Activated naive CD4-positive, alpha-beta T cell treated with anti-CD3 and anti-CD28 coated beads for 36 hours (primary cell): ENCODE results near the gene DOK3. TPM values are rescaled to one million over a fixed set of nuclear protein-coding genes. Genes with fewer than 3 reads are reported as not detected.

Source experiments
- CTCF ChIA-PET: fragments of 350-600 bp; sonication (Branson Sonifier 250); formaldehyde crosslinking; loops from one replicate; lab custom pipeline; 2021; ENCODE audit warnings: antibody characterized with exemption; lab: Charles Lee
- DNase-seq: peaks from one replicate; pipeline ENCODE4 v3.0.0-alpha.2; 2020
- H3K27ac Mint-ChIP-seq: one replicate; pipeline ENCODE4 v1.8.0; 2021; ENCODE audit warnings: mild to moderate bottlenecking, mixed read lengths
- H3K27me3 Mint-ChIP-seq: one replicate; pipeline ENCODE4 v1.8.0; 2021; ENCODE audit warnings: low read depth, mixed read lengths
- H3K36me3 Mint-ChIP-seq: one replicate; pipeline ENCODE4 v1.8.0; 2021; ENCODE audit warnings: low read depth, mixed read lengths
- H3K4me1 Mint-ChIP-seq: one replicate; pipeline ENCODE4 v1.8.0; 2021; ENCODE audit warnings: low read depth, mixed read lengths
- H3K4me3 Mint-ChIP-seq: one replicate; pipeline ENCODE4 v1.8.0; 2021; ENCODE audit warnings: mild to moderate bottlenecking, moderate library complexity, mixed read lengths
- H3K9me3 Mint-ChIP-seq: one replicate; pipeline ENCODE4 v1.8.0; 2021; ENCODE audit warnings: mixed read lengths
- intact Hi-C: fragments of 100-400 bp; cut with micrococcal nuclease; formaldehyde crosslinking; loops from one replicate; pipeline ENCODE4 v1.15.1; 2023
- total RNA-seq, 2 experiments: library from RNA; stranded (reverse); gene quantifications; one replicate each; pipeline ENCODE4 v1.2.3, GENCODE V29; 2021

The DOK3 gene
- total RNA-seq, 2 experiments from 2014 or later, result 0.37 to 1.3 TPM

DNA sequence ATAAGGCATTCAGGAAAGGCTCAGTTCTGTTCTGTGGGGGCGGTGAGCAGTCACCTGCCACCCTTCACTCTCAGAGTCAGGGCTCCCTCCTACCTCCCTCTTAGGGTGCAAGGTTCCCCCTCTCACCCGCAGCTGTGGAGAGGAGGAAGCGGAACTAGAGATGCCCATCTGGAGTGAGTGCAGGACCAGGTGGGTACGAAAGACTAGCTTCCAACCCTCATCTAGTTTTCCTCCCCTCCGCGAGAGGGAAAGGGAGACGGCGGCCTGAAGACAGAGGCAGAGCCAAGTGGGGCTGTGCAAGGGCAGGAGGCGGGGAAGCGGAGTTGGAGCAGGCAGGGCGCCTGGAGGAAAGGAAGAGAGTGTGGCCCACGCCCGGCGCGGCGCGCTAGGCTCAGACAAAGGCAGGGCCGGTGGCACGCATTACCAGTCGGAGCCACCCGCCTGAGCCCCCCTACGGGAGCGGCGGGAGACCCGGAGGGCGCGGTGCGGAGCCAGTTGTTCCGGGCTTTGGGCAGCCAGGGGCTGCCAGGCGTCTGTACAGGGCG is 55.7 kb downstream of the DOK3 start:
- Mint-ChIP-seq H3K27ac (peak overlapping the region; percentile 74), H3K27me3 (no peaks in the 10 kb centered on the region), H3K9me3 (no peaks in the 10 kb centered on the region), H3K36me3 (no peaks in the 10 kb centered on the region), H3K4me3 (peak overlapping the region; percentile 75), H3K4me1 (peaks cover 20% of the 10 kb centered on the region)
- intact Hi-C loops, result loop anchor here (1.0 kb wide), 6 partner anchors 9 to 142 kb away; no protein-coding TSS in a partner anchor
- no peak for DNase-seq
- CTCF ChIA-PET, result interaction anchor here (1.1 to 7.1 kb wide), 15 partner anchors 9 to 144 kb away, joined by 3 to 161 read pairs (median 10); partner anchors contain the start of genes F12, GRK6, PFN3 and PRR7

DNA sequence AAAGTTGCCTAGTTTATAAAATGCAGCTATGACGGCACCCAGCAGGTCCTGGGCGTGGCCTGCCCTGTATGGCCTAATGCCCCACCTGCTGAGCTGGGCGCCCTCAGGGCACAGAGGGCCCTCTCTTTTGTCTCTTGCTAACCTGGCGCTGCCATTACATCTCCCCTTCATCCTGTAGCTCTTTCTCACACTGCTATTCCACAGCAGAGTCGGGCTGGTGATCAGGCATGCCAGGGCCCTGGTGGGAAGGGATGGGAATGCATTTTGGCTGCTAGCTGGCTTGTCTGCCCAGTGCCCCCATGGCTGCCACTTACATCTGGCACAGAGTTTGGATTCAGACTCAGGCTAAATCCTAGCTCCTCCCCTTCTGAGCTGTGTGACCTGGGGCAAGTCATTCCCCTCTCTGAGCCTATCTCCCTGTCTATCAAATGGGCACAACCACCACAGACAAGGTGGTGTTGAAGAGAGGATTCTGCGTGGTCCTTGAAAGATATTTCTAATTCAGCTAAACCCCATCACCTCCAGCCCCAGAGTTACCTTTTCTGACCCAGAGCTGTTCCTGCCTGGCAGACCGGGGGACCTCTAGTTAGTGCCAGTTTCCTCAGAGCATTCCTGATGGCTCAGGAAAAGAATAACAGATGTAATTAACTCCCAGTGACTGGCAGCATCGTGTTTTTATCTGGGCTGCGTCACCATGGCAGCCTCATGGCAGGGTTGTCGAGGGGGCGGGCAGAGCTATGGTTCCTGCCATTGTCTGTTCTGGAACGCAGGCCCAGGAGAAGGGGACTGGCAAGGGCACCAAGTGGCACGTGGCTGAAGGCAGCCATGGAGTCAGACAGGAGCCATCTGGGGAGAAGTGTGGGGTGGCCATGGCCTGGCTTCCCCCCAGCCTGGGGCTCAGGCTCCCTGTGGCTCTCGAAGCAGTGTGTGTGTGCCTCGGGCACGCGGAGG is 56.7 kb downstream of the DOK3 start:
- Mint-ChIP-seq H3K36me3 (no peaks in the 10 kb centered on the region), H3K9me3 (no peaks in the 10 kb centered on the region), H3K27me3 (no peaks in the 10 kb centered on the region), H3K4me3 (no peak overlapping the region), H3K27ac (no peak overlapping the region), H3K4me1 (peaks cover 28% of the 10 kb centered on the region)
- intact Hi-C loops, result no loop called here
- CTCF ChIA-PET, result interaction anchor here (1.1 to 7.1 kb wide), 13 partner anchors 8 to 143 kb away, joined by 3 to 161 read pairs (median 6); partner anchors contain the start of genes F12, PFN3 and PRR7
- no peak for DNase-seq

Other genes with a start within 250 kb of the DOK3 start
- gene RAB24, start 206.1 kb downstream of the DOK3 start, total RNA-seq, result 10 to 100 TPM; 10.9 to 13.2 TPM
- 100 to 1,000 TPM; 253 to 254 TPM for gene PRELID1, start 206.0 kb downstream of the DOK3 start, total RNA-seq
- gene MXD3, start 197.9 kb downstream of the DOK3 start, total RNA-seq, result 10 to 100 TPM; 45.0 to 51.7 TPM
- gene LMAN2, start 158.2 kb downstream of the DOK3 start, total RNA-seq, result 10 to 100 TPM; 82.2 to 83.9 TPM
- gene RGS14, start 151.9 kb downstream of the DOK3 start, total RNA-seq, result 10 to 100 TPM; 34.6 to 39.2 TPM
- gene SLC34A1, start 125.4 kb downstream of the DOK3 start, total RNA-seq, result not detected
- not detected for gene PFN3, start 109.2 kb downstream of the DOK3 start, total RNA-seq
- 1 to 10 TPM; 3.2 to 5.4 TPM for gene F12, start 100.3 kb downstream of the DOK3 start, total RNA-seq
- 100 to 1,000 TPM; 117 to 133 TPM for gene GRK6, start 83.2 kb downstream of the DOK3 start, total RNA-seq
- gene PRR7, start 63.0 kb downstream of the DOK3 start, total RNA-seq, result 1 to 10 TPM; 7.4 to 8.2 TPM
- 10 to 100 TPM; 20.8 to 22.4 TPM for gene DBN1, start 36.2 kb downstream of the DOK3 start, total RNA-seq
- 10 to 100 TPM; 41.2 to 42.2 TPM for gene PDLIM7, start 12.2 kb downstream of the DOK3 start, total RNA-seq
- 100 to 1,000 TPM; 142 to 147 TPM for gene DDX41, start 7.1 kb upstream of the DOK3 start, total RNA-seq
- 10 to 100 TPM; 87.4 to 87.8 TPM for gene FAM193B, start 44.7 kb upstream of the DOK3 start, total RNA-seq
- 100 to 1,000 TPM; 110 TPM for gene TMED9, start 82.4 kb upstream of the DOK3 start, total RNA-seq
- gene B4GALT7, start 90.3 kb upstream of the DOK3 start, total RNA-seq, result 10 to 100 TPM in 1 of 2 experiments, 1 to 10 TPM in 1; 9.9 to 13.6 TPM